Endodermal cell (in vitro differentiated cells): ENCODE measurements around the gene CORO7. TPM values are rescaled to one million over a fixed set of nuclear protein-coding genes. Genes with fewer than 3 reads are reported as not detected.

Experiments used
- DNase-seq: peaks from one replicate; pipeline ENCODE4 v3.0.0-alpha.2; 2017
- H3K27ac ChIP-seq: 2 replicates; pipeline ENCODE4 v1.5.1; 2013; ENCODE audit warnings: mild to moderate bottlenecking, low read depth, low read length, moderate library complexity
- H3K27me3 ChIP-seq: 2 replicates; pipeline ENCODE4 v1.6.1; 2013; ENCODE audit warnings: mild to moderate bottlenecking, low read length, moderate library complexity; ENCODE audit not compliant: insufficient read depth, control insufficient read depth, poor library complexity, severe bottlenecking
- H3K36me3 ChIP-seq: 2 replicates; pipeline ENCODE4 v1.7.0; 2013; ENCODE audit warnings: mild to moderate bottlenecking, low read length, moderate library complexity; ENCODE audit not compliant: control insufficient read depth, insufficient read depth
- H3K4me1 ChIP-seq: one replicate; pipeline ENCODE4 v1.7.0; 2013; ENCODE audit warnings: low read length; ENCODE audit not compliant: control insufficient read depth, insufficient read depth
- H3K4me3 ChIP-seq: 2 replicates; pipeline ENCODE4 v1.5.1; 2013; ENCODE audit warnings: mild to moderate bottlenecking, low read length, moderate library complexity
- H3K9ac ChIP-seq: 2 replicates; pipeline ENCODE4 v1.6.1; 2013; ENCODE audit warnings: mild to moderate bottlenecking, low read length, moderate library complexity; ENCODE audit not compliant: poor library complexity, severe bottlenecking; ENCODE audit errors: extremely low read depth
- H3K9me3 ChIP-seq: 2 replicates; pipeline ENCODE4 v1.6.1; 2013; ENCODE audit warnings: mild to moderate bottlenecking, low read length, moderate library complexity; ENCODE audit not compliant: control insufficient read depth
- H3K27ac Mint-ChIP-seq: 2 replicates; pipeline ENCODE4 v1.8.0; 2020; ENCODE audit warnings: mixed read lengths
- H3K27me3 Mint-ChIP-seq: 2 replicates; pipeline ENCODE4 v1.8.0; 2021; ENCODE audit warnings: mild to moderate bottlenecking, mixed read lengths; ENCODE audit not compliant: insufficient read depth
- H3K36me3 Mint-ChIP-seq: 2 replicates; pipeline ENCODE4 v1.8.0; 2020; ENCODE audit warnings: low read depth, mixed read lengths
- H3K4me1 Mint-ChIP-seq: 2 replicates; pipeline ENCODE4 v1.8.0; 2020; ENCODE audit warnings: mixed read lengths
- H3K4me3 Mint-ChIP-seq: 2 replicates; pipeline ENCODE4 v1.8.0; 2020; ENCODE audit warnings: mild to moderate bottlenecking, moderate library complexity, mixed read lengths
- H3K9me3 Mint-ChIP-seq: 2 replicates; pipeline ENCODE4 v1.8.0; 2020; ENCODE audit warnings: mild to moderate bottlenecking, mixed read lengths
- WGBS, 2 experiments: methylation state at CpG; one replicate each; pipeline versions ENCODE4 v1.1.5 to v1.1.7; 2013; ENCODE audit warnings: missing lambda C conversion rate in 2 of 2, mixed read lengths in 1 of 2; ENCODE audit not compliant: insufficient coverage in 1 of 2, insufficient read length in 1 of 2; 5-methylcytosine and 5-hydroxymethylcytosine counted together
- total RNA-seq, 2 donors: library from RNA; stranded (reverse); fragmentation: NEBNext Ultra II Directional in 1 of 2; extraction: Animal tissue kit (Norgen Biotek cat#: 25700) in 1 of 2; gene quantifications; 2 replicates in 1 of 2; 3 replicates in 1 of 2; pipeline ENCODE4 v1.2.1, GENCODE V29; 2021
- TF ChIP-seq, protein P1 (sequence below): fragments of 200-600 bp; sonication (generic); conservative IDR thresholded peaks from 2 replicates; pipeline ENCODE4 v1.5.0; 2021; ENCODE audit warnings: antibody characterized with exemption, mild to moderate bottlenecking

CORO7 gene
- total RNA-seq, 2 donors from 2014 or later: 32.5 to 37.5 TPM

- TF ChIP-seq, protein P1, sequence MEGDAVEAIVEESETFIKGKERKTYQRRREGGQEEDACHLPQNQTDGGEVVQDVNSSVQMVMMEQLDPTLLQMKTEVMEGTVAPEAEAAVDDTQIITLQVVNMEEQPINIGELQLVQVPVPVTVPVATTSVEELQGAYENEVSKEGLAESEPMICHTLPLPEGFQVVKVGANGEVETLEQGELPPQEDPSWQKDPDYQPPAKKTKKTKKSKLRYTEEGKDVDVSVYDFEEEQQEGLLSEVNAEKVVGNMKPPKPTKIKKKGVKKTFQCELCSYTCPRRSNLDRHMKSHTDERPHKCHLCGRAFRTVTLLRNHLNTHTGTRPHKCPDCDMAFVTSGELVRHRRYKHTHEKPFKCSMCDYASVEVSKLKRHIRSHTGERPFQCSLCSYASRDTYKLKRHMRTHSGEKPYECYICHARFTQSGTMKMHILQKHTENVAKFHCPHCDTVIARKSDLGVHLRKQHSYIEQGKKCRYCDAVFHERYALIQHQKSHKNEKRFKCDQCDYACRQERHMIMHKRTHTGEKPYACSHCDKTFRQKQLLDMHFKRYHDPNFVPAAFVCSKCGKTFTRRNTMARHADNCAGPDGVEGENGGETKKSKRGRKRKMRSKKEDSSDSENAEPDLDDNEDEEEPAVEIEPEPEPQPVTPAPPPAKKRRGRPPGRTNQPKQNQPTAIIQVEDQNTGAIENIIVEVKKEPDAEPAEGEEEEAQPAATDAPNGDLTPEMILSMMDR: no peak
- H3K4me3 ChIP-seq: no peak overlapping the region
- Mint-ChIP-seq H3K36me3 (peaks cover 43% of the 10 kb centered on the region), H3K4me3 (no peak overlapping the region), H3K9me3 (no peaks in the 10 kb centered on the region), H3K27me3 (no peaks in the 10 kb centered on the region), H3K27ac (no peak overlapping the region), H3K4me1 (peaks cover 18% of the 10 kb centered on the region)
- DNase-seq: no peak
- H3K36me3 ChIP-seq: peaks cover 32% of the 10 kb centered on the region
- H3K4me1 ChIP-seq: no peaks in the 10 kb centered on the region
- H3K27ac ChIP-seq: no peak overlapping the region
- no peak overlapping the region for H3K9ac ChIP-seq
- no peaks in the 10 kb centered on the region for H3K27me3 ChIP-seq
- no peaks in the 10 kb centered on the region for H3K9me3 ChIP-seq
- 92 to 97% methylated on average over 9 of the region's 9 CpGs for WGBS, 2 experiments
These were observed 14.6 kb upstream of the CORO7 start for GRCh38 chr16:4431023-4431422.

GRCh38 chr16:4428500-4428899 is 12.1 kb upstream of the CORO7 start:
- 96 to 100% methylated on average over 6 to 7 of the region's 7 CpGs for WGBS, 2 experiments
- H3K9me3 ChIP-seq: no peaks in the 10 kb centered on the region
- H3K27ac ChIP-seq: no peak overlapping the region
- H3K27ac Mint-ChIP-seq: no peak overlapping the region
- peaks cover 13% of the 10 kb centered on the region for H3K36me3 ChIP-seq
- no peak overlapping the region for H3K4me3 Mint-ChIP-seq
- no peak overlapping the region for H3K9ac ChIP-seq
- no peak for DNase-seq
- peaks cover 10% of the 10 kb centered on the region for H3K4me1 Mint-ChIP-seq
- H3K27me3 ChIP-seq: no peaks in the 10 kb centered on the region
- no peaks in the 10 kb centered on the region for H3K4me1 ChIP-seq
- peaks cover 29% of the 10 kb centered on the region for H3K36me3 Mint-ChIP-seq
- TF ChIP-seq, protein P1: no peak
- no peaks in the 10 kb centered on the region for H3K27me3 Mint-ChIP-seq
- no peak overlapping the region for H3K4me3 ChIP-seq
- H3K9me3 Mint-ChIP-seq: no peaks in the 10 kb centered on the region

DNA sequence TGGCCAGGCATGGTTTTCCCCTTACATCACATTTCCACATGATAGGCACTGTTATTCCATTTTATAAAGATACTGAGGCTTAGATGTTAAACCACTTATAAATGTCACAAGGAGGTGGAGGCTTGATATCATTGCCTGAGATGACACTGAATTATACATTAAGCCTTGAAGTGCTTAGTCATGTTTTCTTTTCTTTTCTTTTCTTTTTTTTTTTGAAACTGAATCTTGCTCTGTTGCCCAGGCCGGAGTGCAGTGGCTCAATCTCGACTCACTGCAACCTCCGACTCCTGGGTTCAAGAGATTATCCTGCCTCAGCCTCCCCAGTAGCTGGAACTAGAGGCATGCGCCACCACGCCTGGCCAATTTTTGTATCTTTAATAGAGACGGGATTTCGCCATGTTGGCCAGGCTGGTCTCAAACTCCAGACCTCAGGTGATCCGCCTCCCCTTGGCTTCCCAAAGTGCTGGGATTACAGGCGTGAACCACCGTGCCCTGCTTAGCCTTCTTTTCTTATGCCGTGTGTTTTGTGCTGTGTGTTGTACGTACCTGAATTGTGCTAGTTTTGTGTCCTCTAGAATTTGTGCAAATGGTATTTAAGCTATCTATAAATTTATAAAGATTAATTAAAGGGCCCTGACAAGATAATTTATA is 10.5 kb upstream of the CORO7 start:
- Histone ChIP-seq H3K36me3 (peaks cover 10% of the 10 kb centered on the region), H3K9ac (peak overlapping the region; percentile 88), H3K9me3 (no peaks in the 10 kb centered on the region), H3K27ac (no peak overlapping the region), H3K4me3 (peak overlapping the region; percentile 99), H3K4me1 (no peaks in the 10 kb centered on the region), H3K27me3 (no peaks in the 10 kb centered on the region)
- Mint-ChIP-seq H3K4me1 (peaks cover 7% of the 10 kb centered on the region), H3K4me3 (peak overlapping the region; percentile 90), H3K27me3 (no peaks in the 10 kb centered on the region), H3K9me3 (no peaks in the 10 kb centered on the region), H3K36me3 (peaks cover 23% of the 10 kb centered on the region), H3K27ac (peak overlapping the region; percentile 93)
- no peak for DNase-seq
- TF ChIP-seq, protein P1: no peak
- WGBS, 2 experiments: 95 to 98% methylated on average over 9 to 10 of the region's 12 CpGs
